HepG2 (cell line): Measurements from ENCODE around the gene EYA3. TPM values are rescaled to one million over a fixed set of nuclear protein-coding genes. Genes with fewer than 3 reads are reported as not detected.

Source experiments
- ATAC-seq: fragments of 200-7000 bp; cut with Tn5 transposase; 3 replicates; pipeline ENCODE4 v1.9.1; 2020; ENCODE audit warnings: mild to moderate bottlenecking, moderate library complexity
- BruUV-seq: library from RNA; stranded (reverse); fragments of 400-500 nt; replicated peaks from 2 replicates; lab custom pipeline; 2021; lab: Mats Ljungman, UMichigan
- CTCF ChIA-PET: fragments of 300-600 bp; formaldehyde crosslinking; extraction: SDS; loops from one replicate; lab custom pipeline; 2021; ENCODE audit warnings: low total read pairs, inconsistent platforms, low intra/inter-chr PET ratio; lab: Yijun Ruan, JAX
- POLR2A ChIA-PET: fragments of 350-600 bp; sonication (Branson Sonifier 250); formaldehyde crosslinking; loops from one replicate; lab custom pipeline; 2020; ENCODE audit warnings: antibody characterized with exemption, inconsistent platforms; lab: Yijun Ruan, JAX
- DNase-seq: peaks from one replicate; pipeline ENCODE4 v3.0.0-alpha.2; 2015; ENCODE audit warnings: low spot score
- FAIRE-seq: peaks from 3 replicates; lab custom pipeline; 2011; peaks lifted over from hg19 to GRCh38; lab: Jason Lieb, UNC
- H2AFZ ChIP-seq: one replicate; pipeline ENCODE4 v1.6.1; 2011; ENCODE audit warnings: low read length, inconsistent platforms
- H3K27ac ChIP-seq: fragments of 300-600 bp; 3 replicates; pipeline ENCODE4 v1.8.0; 2011; ENCODE audit warnings: mixed run types, mild to moderate bottlenecking, mixed read lengths, low read length, inconsistent platforms; ENCODE audit not compliant: insufficient read depth; ENCODE audit errors: extremely low read length
- H3K27me3 ChIP-seq, 2 experiments: fragments of 200-600 bp in 1 of 2; 2 replicates in 1 of 2; 3 replicates in 1 of 2; pipeline versions ENCODE4 v1.6.0 to v1.8.0; 2011; ENCODE audit warnings: low read length in 2 of 2, mild to moderate bottlenecking in 2 of 2, moderate library complexity in 2 of 2, inconsistent platforms in 1 of 2; ENCODE audit not compliant: insufficient read depth in 2 of 2, control insufficient read depth in 1 of 2
- H3K36me3 ChIP-seq, 2 experiments: fragments of 200-600 bp in 1 of 2; replicated peaks in 1 of 2; 2 replicates in 1 of 2; 3 replicates in 1 of 2; pipeline versions ENCODE4 v1.5.1 to v1.8.0; 2011; ENCODE audit warnings: low read length in 2 of 2, inconsistent platforms in 1 of 2; ENCODE audit not compliant: insufficient read depth in 2 of 2, control insufficient read depth in 1 of 2
- H3K4me1 ChIP-seq: 2 replicates; pipeline ENCODE4 v1.5.1; 2012; ENCODE audit warnings: low read length, inconsistent platforms; ENCODE audit not compliant: insufficient read depth
- H3K4me2 ChIP-seq: 2 replicates; pipeline ENCODE4 v1.6.0; 2011; ENCODE audit warnings: low read depth, low read length, inconsistent platforms
- H3K4me3 ChIP-seq, 3 experiments: fragments of 200-600 bp in 1 of 3; sonication (generic), shearing (Covaris generic) in 1 of 3; replicated peaks in 1 of 3; 2 replicates each; pipeline ENCODE4 v1.5.1; 2011 to 2016; ENCODE audit warnings: low read length in 3 of 3, inconsistent platforms in 2 of 3, low read depth in 2 of 3, mild to moderate bottlenecking in 2 of 3, control low read depth in 1 of 3, mixed read lengths in 1 of 3; ENCODE audit not compliant: insufficient read depth in 1 of 3
- H3K79me2 ChIP-seq: one replicate; pipeline ENCODE4 v1.6.1; 2011; ENCODE audit warnings: low read length, inconsistent platforms; ENCODE audit not compliant: insufficient read depth
- H3K9ac ChIP-seq: 2 replicates; pipeline ENCODE4 v1.6.0; 2011; ENCODE audit warnings: mild to moderate bottlenecking, low read depth, low read length, inconsistent platforms; ENCODE audit not compliant: insufficient read depth
- H3K9me3 ChIP-seq: 2 replicates; pipeline ENCODE4 v1.5.1; 2012; ENCODE audit warnings: mild to moderate bottlenecking, low read length
- H4K20me1 ChIP-seq: 2 replicates; pipeline ENCODE4 v1.6.0; 2011; ENCODE audit warnings: inconsistent platforms, mild to moderate bottlenecking, low read length, moderate library complexity; ENCODE audit not compliant: insufficient read depth
- CEBPB ChIP-seq: IDR thresholded peaks from 2 replicates; pipeline ENCODE4 v1.6.1; 2011; ENCODE audit warnings: low read depth, low read length, improper control_type of control experiment, borderline replicate concordance
- CEBPG ChIP-seq: IDR thresholded peaks from 2 replicates; pipeline ENCODE4 v1.6.1; 2016
- FOXK1 ChIP-seq: sonication (generic); formaldehyde crosslinking; IDR thresholded peaks from 2 replicates; pipeline ENCODE4 v1.4.0; 2020; ENCODE audit warnings: low read depth, missing genetic modification reagents, borderline replicate concordance
- RCOR2 ChIP-seq: IDR thresholded peaks from 2 replicates; pipeline ENCODE4 v1.6.1; 2016; ENCODE audit warnings: missing biosample characterization, missing genetic modification reagents
- TBP ChIP-seq: sonication (generic); formaldehyde crosslinking; IDR thresholded peaks from 2 replicates; pipeline ENCODE4 v1.5.0; 2020; ENCODE audit warnings: missing genetic modification reagents
- ZNF207 ChIP-seq: fragments of 450-650 bp; IDR thresholded peaks from 2 replicates; pipeline ENCODE4 v1.6.1; 2016; ENCODE audit warnings: antibody characterized with exemption, borderline replicate concordance
- ZNF354B ChIP-seq: sonication (generic); formaldehyde crosslinking; IDR thresholded peaks from 2 replicates; pipeline ENCODE4 v1.8.0; 2022; ENCODE audit warnings: mild to moderate bottlenecking, missing genetic modification reagents
- WGBS: methylation state at CpG from one replicate; pipeline ENCODE4 v1.1.6; 2017; ENCODE audit warnings: low lambda C conversion rate; 5-methylcytosine and 5-hydroxymethylcytosine counted together
- in situ Hi-C: cut with HindIII; loops from 2 replicates; pipeline ENCODE4 v1.10.0; 2017; ENCODE audit warnings: low pct_unique_long_range_greater_than_20kb; ENCODE audit not compliant: extremely low pct_ligation_motif_present
- intact Hi-C: fragments of 100-400 bp; cut with micrococcal nuclease; formaldehyde crosslinking; loops from one replicate; pipeline ENCODE4 v1.10.0; 2022; ENCODE audit not compliant: unreplicated experiment
- polyA plus RNA-seq, 8 experiments: library from polyadenylated mRNA; depleted of rRNA in 3 of 8; stranded (reverse) in 7 of 8; unstranded in 1 of 8; fragments of >200 nt; fragmentation: Illumina TruSeq in 4 of 8; extraction: Trizol in 4 of 8; gene quantifications; 2 replicates each; pipeline versions ENCODE4 v1.2.1 to v1.2.3, GENCODE V29; 2011 to 2016; ENCODE audit warnings: low read depth in 4 of 8, missing spikeins in 1 of 8, mixed read lengths in 1 of 8; ENCODE audit not compliant: insufficient read depth in 1 of 8
- total RNA-seq, 5 experiments: library from RNA; depleted of rRNA; stranded (reverse); fragments of >200 nt; fragmentation: Illumina TruSeq; extraction: Trizol; gene quantifications; 2 replicates each; pipeline ENCODE4 v1.2.3, GENCODE V29; 2016; ENCODE audit warnings: low read depth in 1 of 5
- TF ChIP-seq, protein P1 (sequence below): sonication (generic); formaldehyde crosslinking; IDR thresholded peaks from 2 replicates; pipeline ENCODE4 v1.9.0; 2021; ENCODE audit warnings: missing genetic modification reagents, borderline replicate concordance
- TF ChIP-seq, protein P2 (sequence below): IDR thresholded peaks from 2 replicates; pipeline ENCODE4 v1.6.1; 2016; ENCODE audit warnings: low read depth, missing genetic modification reagents, missing compliant biosample characterization
- TF ChIP-seq, protein P3 (sequence below): sonication (generic); formaldehyde crosslinking; IDR thresholded peaks from 2 replicates; pipeline ENCODE4 v1.5.0; 2020; ENCODE audit warnings: mild to moderate bottlenecking, missing genetic modification reagents

The EYA3 gene
- total and polyA plus RNA-seq, 2 of the 13 experiments (the other 11 are each of a cell fraction or from before 2014, with no cell fraction given), result 13.9 to 19.7 TPM

DNA sequence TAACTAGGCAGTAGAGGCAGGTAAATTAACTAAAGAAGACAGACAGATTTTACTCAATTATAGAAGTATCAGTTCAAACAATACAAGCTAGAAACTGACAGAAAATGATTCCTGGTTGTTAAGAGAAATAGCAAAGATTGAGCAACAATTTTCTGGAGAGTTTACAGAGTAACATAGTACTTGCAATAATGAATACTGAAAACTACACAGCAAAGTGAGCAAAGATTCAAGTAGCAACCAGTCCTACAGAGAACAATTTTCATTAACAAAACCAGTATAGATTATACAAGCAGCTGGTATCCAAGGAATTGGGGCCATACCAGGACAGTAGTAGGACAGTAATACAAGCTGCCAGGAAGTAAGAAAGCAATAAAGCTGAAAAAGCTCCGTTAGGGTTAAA, 37.6 kb downstream of the EYA3 start:
- no peaks in the 10 kb centered on the region for H4K20me1 ChIP-seq
- H3K4me2 ChIP-seq, result no peak overlapping the region
- ChIA-PET CTCF (no interaction called here), POLR2A (no interaction called here)
- no peaks in the 10 kb centered on the region for H3K4me1 ChIP-seq
- H3K27ac ChIP-seq, result no peak overlapping the region
- H3K9me3 ChIP-seq, result no peaks in the 10 kb centered on the region
- ATAC-seq, result no peak
- H3K4me3 ChIP-seq, result no peak overlapping the region
- intact Hi-C loops, result no loop called here
- 93% methylated on average over 1 of the region's 1 CpG for WGBS
- no peaks in the 10 kb centered on the region for H3K79me2 ChIP-seq
- H3K9ac ChIP-seq, result no peak overlapping the region
- DNase-seq, result no peak
- peaks cover 3 to 10% of the 10 kb centered on the region in 2 experiments; a peak in 4 of 5 replicates for H3K36me3 ChIP-seq
- H3K27me3 ChIP-seq, result no peaks in the 10 kb centered on the region
- no peak overlapping the region for H2AFZ ChIP-seq
- FAIRE-seq, result no peak
- no TSS peak for BruUV-seq
- in situ Hi-C loops, result no loop called here
- TF ChIP-seq TBP (CRISPR knock-in tag) (no peak), FOXK1 (CRISPR knock-in tag) (no peak), CEBPB (0 out of 2 replicates have a peak, but pooled peaks have one; percentile 9), CEBPG (CRISPR knock-in tag) (no peak), ZNF354B (CRISPR knock-in tag) (no peak), ZNF207 (no peak), RCOR2 (CRISPR knock-in tag) (no peak)
- TF ChIP-seq, protein P1, sequence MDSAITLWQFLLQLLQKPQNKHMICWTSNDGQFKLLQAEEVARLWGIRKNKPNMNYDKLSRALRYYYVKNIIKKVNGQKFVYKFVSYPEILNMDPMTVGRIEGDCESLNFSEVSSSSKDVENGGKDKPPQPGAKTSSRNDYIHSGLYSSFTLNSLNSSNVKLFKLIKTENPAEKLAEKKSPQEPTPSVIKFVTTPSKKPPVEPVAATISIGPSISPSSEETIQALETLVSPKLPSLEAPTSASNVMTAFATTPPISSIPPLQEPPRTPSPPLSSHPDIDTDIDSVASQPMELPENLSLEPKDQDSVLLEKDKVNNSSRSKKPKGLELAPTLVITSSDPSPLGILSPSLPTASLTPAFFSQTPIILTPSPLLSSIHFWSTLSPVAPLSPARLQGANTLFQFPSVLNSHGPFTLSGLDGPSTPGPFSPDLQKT (CRISPR knock-in tag), result no peak

DNA sequence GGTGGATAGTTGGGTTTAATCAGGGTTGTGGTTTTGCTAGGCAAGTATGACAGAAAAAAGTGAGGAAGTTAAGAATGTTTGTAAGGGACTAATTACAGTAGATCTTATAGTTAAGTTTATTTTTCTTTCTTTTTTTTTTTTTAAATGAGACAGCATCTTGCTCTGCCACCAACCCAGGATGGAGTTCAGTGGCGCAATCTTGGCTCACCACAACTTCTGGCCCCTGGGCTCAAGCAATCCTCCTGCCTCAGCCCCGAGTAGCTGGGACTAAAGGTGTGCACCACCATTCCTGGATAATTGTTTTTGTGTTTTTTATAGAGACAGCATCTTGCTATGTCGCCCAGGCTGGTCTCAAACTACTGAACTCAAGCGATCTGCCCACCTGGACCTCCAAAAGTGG, 41.7 kb downstream of the EYA3 start:
- no TSS peak for BruUV-seq
- H3K27ac ChIP-seq, result no peak overlapping the region
- no peak overlapping the region for H2AFZ ChIP-seq
- no peaks in the 10 kb centered on the region for H3K9me3 ChIP-seq
- H3K4me1 ChIP-seq, result no peaks in the 10 kb centered on the region
- ChIA-PET CTCF (no interaction called here), POLR2A (no interaction called here)
- no peaks in the 10 kb centered on the region for H3K79me2 ChIP-seq
- FAIRE-seq (no peak), ATAC-seq (no peak), DNase-seq (no peak)
- H3K4me2 ChIP-seq, result no peak overlapping the region
- 100% methylated on average over 4 of the region's 4 CpGs for WGBS
- in situ Hi-C loops, result no loop called here
- no peak overlapping the region for H3K4me3 ChIP-seq
- intact Hi-C loops, result no loop called here
- H3K27me3 ChIP-seq, result no peaks in the 10 kb centered on the region
- H3K9ac ChIP-seq, result no peak overlapping the region
- peaks cover 5 to 10% of the 10 kb centered on the region in 2 experiments; a peak in 4 of 5 replicates for H3K36me3 ChIP-seq
- no peaks in the 10 kb centered on the region for H4K20me1 ChIP-seq
- TF ChIP-seq, protein P2, sequence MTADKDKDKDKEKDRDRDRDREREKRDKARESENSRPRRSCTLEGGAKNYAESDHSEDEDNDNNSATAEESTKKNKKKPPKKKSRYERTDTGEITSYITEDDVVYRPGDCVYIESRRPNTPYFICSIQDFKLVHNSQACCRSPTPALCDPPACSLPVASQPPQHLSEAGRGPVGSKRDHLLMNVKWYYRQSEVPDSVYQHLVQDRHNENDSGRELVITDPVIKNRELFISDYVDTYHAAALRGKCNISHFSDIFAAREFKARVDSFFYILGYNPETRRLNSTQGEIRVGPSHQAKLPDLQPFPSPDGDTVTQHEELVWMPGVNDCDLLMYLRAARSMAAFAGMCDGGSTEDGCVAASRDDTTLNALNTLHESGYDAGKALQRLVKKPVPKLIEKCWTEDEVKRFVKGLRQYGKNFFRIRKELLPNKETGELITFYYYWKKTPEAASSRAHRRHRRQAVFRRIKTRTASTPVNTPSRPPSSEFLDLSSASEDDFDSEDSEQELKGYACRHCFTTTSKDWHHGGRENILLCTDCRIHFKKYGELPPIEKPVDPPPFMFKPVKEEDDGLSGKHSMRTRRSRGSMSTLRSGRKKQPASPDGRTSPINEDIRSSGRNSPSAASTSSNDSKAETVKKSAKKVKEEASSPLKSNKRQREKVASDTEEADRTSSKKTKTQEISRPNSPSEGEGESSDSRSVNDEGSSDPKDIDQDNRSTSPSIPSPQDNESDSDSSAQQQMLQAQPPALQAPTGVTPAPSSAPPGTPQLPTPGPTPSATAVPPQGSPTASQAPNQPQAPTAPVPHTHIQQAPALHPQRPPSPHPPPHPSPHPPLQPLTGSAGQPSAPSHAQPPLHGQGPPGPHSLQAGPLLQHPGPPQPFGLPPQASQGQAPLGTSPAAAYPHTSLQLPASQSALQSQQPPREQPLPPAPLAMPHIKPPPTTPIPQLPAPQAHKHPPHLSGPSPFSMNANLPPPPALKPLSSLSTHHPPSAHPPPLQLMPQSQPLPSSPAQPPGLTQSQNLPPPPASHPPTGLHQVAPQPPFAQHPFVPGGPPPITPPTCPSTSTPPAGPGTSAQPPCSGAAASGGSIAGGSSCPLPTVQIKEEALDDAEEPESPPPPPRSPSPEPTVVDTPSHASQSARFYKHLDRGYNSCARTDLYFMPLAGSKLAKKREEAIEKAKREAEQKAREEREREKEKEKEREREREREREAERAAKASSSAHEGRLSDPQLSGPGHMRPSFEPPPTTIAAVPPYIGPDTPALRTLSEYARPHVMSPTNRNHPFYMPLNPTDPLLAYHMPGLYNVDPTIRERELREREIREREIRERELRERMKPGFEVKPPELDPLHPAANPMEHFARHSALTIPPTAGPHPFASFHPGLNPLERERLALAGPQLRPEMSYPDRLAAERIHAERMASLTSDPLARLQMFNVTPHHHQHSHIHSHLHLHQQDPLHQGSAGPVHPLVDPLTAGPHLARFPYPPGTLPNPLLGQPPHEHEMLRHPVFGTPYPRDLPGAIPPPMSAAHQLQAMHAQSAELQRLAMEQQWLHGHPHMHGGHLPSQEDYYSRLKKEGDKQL (CRISPR knock-in tag), result no peak
- TF ChIP-seq, protein P3, sequence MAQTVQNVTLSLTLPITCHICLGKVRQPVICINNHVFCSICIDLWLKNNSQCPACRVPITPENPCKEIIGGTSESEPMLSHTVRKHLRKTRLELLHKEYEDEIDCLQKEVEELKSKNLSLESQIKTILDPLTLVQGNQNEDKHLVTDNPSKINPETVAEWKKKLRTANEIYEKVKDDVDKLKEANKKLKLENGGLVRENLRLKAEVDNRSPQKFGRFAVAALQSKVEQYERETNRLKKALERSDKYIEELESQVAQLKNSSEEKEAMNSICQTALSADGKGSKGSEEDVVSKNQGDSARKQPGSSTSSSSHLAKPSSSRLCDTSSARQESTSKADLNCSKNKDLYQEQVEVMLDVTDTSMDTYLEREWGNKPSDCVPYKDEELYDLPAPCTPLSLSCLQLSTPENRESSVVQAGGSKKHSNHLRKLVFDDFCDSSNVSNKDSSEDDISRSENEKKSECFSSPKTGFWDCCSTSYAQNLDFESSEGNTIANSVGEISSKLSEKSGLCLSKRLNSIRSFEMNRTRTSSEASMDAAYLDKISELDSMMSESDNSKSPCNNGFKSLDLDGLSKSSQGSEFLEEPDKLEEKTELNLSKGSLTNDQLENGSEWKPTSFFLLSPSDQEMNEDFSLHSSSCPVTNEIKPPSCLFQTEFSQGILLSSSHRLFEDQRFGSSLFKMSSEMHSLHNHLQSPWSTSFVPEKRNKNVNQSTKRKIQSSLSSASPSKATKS (CRISPR knock-in tag), result no peak
